GM12878 (cell line): Measurements from ENCODE around the gene ARHGDIA. TPM values are rescaled to one million over a fixed set of nuclear protein-coding genes. Genes with fewer than 3 reads are reported as not detected.

Experiments used
- ASH2L ChIP-seq: fragments of 300-600, 200-600 bp; sonication (generic); IDR thresholded peaks from 2 replicates; pipeline ENCODE4 v1.6.1; 2017; ENCODE audit warnings: low read depth, mild to moderate bottlenecking, borderline replicate concordance
- BMI1 ChIP-seq: fragments of 450-650 bp; IDR thresholded peaks from 2 replicates; pipeline ENCODE4 v1.6.1; 2016; ENCODE audit warnings: mild to moderate bottlenecking, moderate library complexity, borderline replicate concordance
- CBX3 ChIP-seq: fragments of 200-600 bp; sonication (generic); IDR thresholded peaks from 2 replicates; pipeline ENCODE4 v1.6.1; 2016; ENCODE audit warnings: low read depth, borderline replicate concordance
- EGR1 ChIP-seq, 2 experiments: IDR thresholded peaks; 1 replicate in 1 of 2; 2 replicates in 1 of 2; pipeline ENCODE4 v1.6.1; 2011 to 2012; ENCODE audit warnings: low read depth in 2 of 2, low read length in 2 of 2, borderline replicate concordance in 1 of 2, mild to moderate bottlenecking in 1 of 2, moderate library complexity in 1 of 2
- ESRRA ChIP-seq: IDR thresholded peaks from 2 replicates; pipeline ENCODE4 v1.6.1; 2012; ENCODE audit warnings: mild to moderate bottlenecking, low read length, improper control_type of control experiment
- EZH2 ChIP-seq: IDR thresholded peaks from 2 replicates; pipeline ENCODE4 v1.6.1; 2012; ENCODE audit warnings: low read depth, mild to moderate bottlenecking, control low read depth, inconsistent platforms, low read length, borderline replicate concordance; ENCODE audit not compliant: control insufficient read depth
- GATAD2B ChIP-seq: fragments of 450-650 bp; conservative IDR thresholded peaks from 2 replicates; pipeline ENCODE4 v1.6.1; 2017; ENCODE audit warnings: low read depth, mild to moderate bottlenecking, moderate library complexity
- HCFC1 ChIP-seq: fragments of 150-350 bp; IDR thresholded peaks from 2 replicates; pipeline ENCODE4 v1.6.1; 2014; ENCODE audit warnings: low read length
- HDAC6 ChIP-seq: fragments of 200-600 bp; sonication (generic); IDR thresholded peaks from one replicate; pipeline ENCODE4 v1.8.0; 2017; ENCODE audit warnings: antibody characterized with exemption; ENCODE audit not compliant: unreplicated experiment
- HDGF ChIP-seq: fragments of 450-650 bp; IDR thresholded peaks from 2 replicates; pipeline ENCODE4 v1.6.1; 2016; ENCODE audit warnings: antibody characterized with exemption
- IKZF2 ChIP-seq, 2 experiments: fragments of 450-650 bp; IDR thresholded peaks; 2 replicates each; pipeline ENCODE4 v1.6.1; 2017; ENCODE audit warnings: mild to moderate bottlenecking in 2 of 2, moderate library complexity in 2 of 2
- MEF2A ChIP-seq: IDR thresholded peaks from 2 replicates; pipeline ENCODE4 v1.6.1; 2011; ENCODE audit warnings: low read depth, mild to moderate bottlenecking, low read length, moderate library complexity; ENCODE audit not compliant: insufficient read depth
- NFXL1 ChIP-seq: fragments of 450-650 bp; IDR thresholded peaks from 2 replicates; pipeline ENCODE4 v1.6.1; 2017; ENCODE audit warnings: antibody characterized with exemption, mild to moderate bottlenecking, borderline replicate concordance
- PAX5 ChIP-seq: IDR thresholded peaks from 2 replicates; pipeline ENCODE4 v1.6.1; 2011; ENCODE audit warnings: low read depth, low read length, borderline replicate concordance
- POLR2A ChIP-seq: IDR thresholded peaks from 2 replicates; pipeline ENCODE4 v1.6.1; 2011; ENCODE audit warnings: low read depth, mild to moderate bottlenecking, low read length
- RAD21 ChIP-seq: IDR thresholded peaks from 2 replicates; pipeline ENCODE4 v1.6.1; 2011; ENCODE audit warnings: mild to moderate bottlenecking, low read depth, low read length, moderate library complexity; ENCODE audit not compliant: insufficient read depth
- RB1 ChIP-seq: fragments of 450-650 bp; formaldehyde crosslinking; IDR thresholded peaks from 2 replicates; pipeline ENCODE4 v1.6.1; 2017; ENCODE audit warnings: mild to moderate bottlenecking, borderline replicate concordance
- RBBP5 ChIP-seq: fragments of 200-600 bp; sonication (generic); conservative IDR thresholded peaks from 2 replicates; pipeline ENCODE4 v1.6.1; 2016
- SIN3A ChIP-seq: IDR thresholded peaks from 2 replicates; pipeline ENCODE4 v1.6.1; 2012; ENCODE audit warnings: low read depth, low read length, improper control_type of control experiment
- SMC3 ChIP-seq: IDR thresholded peaks from 2 replicates; pipeline ENCODE4 v1.6.1; 2011; ENCODE audit warnings: low read length, improper control_type of control experiment, borderline replicate concordance
- STAT1 ChIP-seq: fragments of 450-650 bp; conservative IDR thresholded peaks from 2 replicates; pipeline ENCODE4 v1.6.1; 2014; ENCODE audit warnings: antibody characterized with exemption, mild to moderate bottlenecking
- SUZ12 ChIP-seq: fragments of 200-600 bp; sonication (generic); IDR thresholded peaks from one replicate; pipeline ENCODE4 v1.6.1; 2018; ENCODE audit warnings: antibody characterized with exemption, mild to moderate bottlenecking; ENCODE audit not compliant: unreplicated experiment
- ZNF207 ChIP-seq: fragments of 450-650 bp; IDR thresholded peaks from 2 replicates; pipeline ENCODE4 v1.6.1; 2014; ENCODE audit warnings: antibody characterized with exemption, mild to moderate bottlenecking, borderline replicate concordance
- ZNF217 ChIP-seq: fragments of 450-650 bp; IDR thresholded peaks from 2 replicates; pipeline ENCODE4 v1.6.1; 2017; ENCODE audit warnings: antibody characterized with exemption, mild to moderate bottlenecking
- polyA plus RNA-seq, 11 experiments: library from polyadenylated mRNA; depleted of rRNA in 4 of 11; unstranded in 6 of 11; stranded (reverse) in 5 of 11; fragments of >200 nt; fragmentation: Nextera tagmentation in 4 of 11; fragmentation: Illumina TruSeq in 1 of 11; extraction: Ambion mirVana in 4 of 11; extraction: Trizol in 1 of 11; gene quantifications; 1 replicate in 1 of 11; 2 replicates in 10 of 11; pipeline versions ENCODE4 v1.2.1 to v1.2.3, GENCODE V29; 2011 to 2016; ENCODE audit warnings: inconsistent platforms in 2 of 11, missing spikeins in 2 of 11, low read depth in 1 of 11
- total RNA-seq, 4 experiments: library from RNA; depleted of rRNA in 3 of 4; stranded (reverse); fragments of >200 nt in 3 of 4; fragmentation: Illumina TruSeq in 1 of 4; extraction: Trizol in 1 of 4; gene quantifications; 2 replicates each; pipeline versions ENCODE4 v1.2.1 to v1.2.3, GENCODE V29; 2013 to 2021
- TF ChIP-seq, protein P1 (sequence below): fragments of 450-650 bp; IDR thresholded peaks from 2 replicates; pipeline ENCODE4 v1.6.1; 2017; ENCODE audit warnings: mild to moderate bottlenecking, moderate library complexity
- TF ChIP-seq, protein P2 (sequence below): IDR thresholded peaks from 2 replicates; pipeline ENCODE4 v1.6.1; 2011; ENCODE audit warnings: low read depth, mild to moderate bottlenecking, low read length, moderate library complexity, borderline replicate concordance; ENCODE audit errors: extremely low read depth
- TF ChIP-seq, protein P3 (sequence below): IDR thresholded peaks from 2 replicates; pipeline ENCODE4 v1.6.1; 2012; ENCODE audit warnings: low read depth, low read length, improper control_type of control experiment

ARHGDIA gene
- total and polyA plus RNA-seq, 10 of the 15 experiments (the other 5 are each of a cell fraction or from before 2014, with no cell fraction given), result 17.9 to 552 (median 169) TPM

DNA sequence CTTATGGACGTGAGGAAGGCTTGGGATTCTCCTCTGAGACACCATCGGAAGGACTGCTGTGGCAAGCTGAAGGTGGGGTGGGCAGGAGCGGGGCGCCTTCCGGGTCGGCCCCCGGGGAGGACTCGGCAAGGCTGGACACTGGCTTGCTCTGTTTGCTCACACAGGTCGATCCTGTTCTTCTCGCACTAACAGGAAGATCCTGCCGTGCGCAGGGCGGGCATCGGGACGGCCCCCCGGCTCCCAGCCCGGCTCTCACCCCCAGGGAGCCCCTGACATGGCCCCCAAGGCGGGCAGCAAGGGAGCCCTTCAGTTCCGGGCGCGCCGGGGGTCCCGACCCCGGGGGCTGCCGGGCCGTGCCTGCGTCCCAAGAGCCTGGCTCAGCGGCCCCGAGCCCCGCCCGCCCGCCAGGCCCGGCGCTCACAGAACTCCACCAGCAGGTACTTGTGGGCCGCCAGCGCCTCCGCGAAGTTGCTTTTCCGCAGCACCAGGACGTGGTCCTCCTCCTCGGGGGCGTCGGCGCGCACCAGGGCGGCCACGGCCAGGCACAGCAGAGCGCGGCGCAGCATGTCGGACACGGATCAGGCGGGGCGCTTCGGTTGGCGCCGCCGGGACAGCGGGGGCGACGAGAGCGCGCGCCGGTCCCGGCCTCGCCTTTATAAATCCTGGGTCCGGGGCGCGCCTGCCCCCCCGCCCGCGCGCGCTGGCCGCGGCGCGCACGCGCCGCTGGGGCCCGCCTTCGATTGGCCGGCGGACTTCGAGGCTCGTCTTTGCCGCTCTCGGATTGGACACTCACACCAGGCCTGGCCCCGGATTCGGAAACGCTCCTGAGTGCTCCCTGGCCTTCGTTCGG, 11.0 kb downstream of the ARHGDIA start, which contains the start of gene P4HB (continued):
- TF ChIP-seq EGR1 (IDR thresholded peaks at IDR 0.05; ENCODE audit: borderline replicate concordance in 1 of 2, low read depth in 2 of 2, low read length in 2 of 2) (peak in 1 of 2 experiments; percentile 85; a peak in 1 of 3 replicates), ZNF207 (peak; percentile 73), EZH2 (no peak), HDGF (no peak), ESRRA (no peak), BMI1 (no peak), SUZ12 (no peak), POLR2A (peak; percentile 94), GATAD2B (peak; percentile 83), HDAC6 (peak; percentile 81), HCFC1 (no peak), NFXL1 (peak; percentile 96; the same call in 1 of the 2 replicates), IKZF2 (IDR thresholded peaks at IDR 0.05) (no peak), ZNF217 (0 out of 2 replicates have a peak, but pooled peaks have one; percentile 52), SIN3A (peak; percentile 75), ASH2L (no peak), SMC3 (no peak), MEF2A (no peak), STAT1 (peak; percentile 81; the same call in 1 of the 2 replicates), CBX3 (no peak), RB1 (peak; percentile 91; the same call in 1 of the 2 replicates), RBBP5 (no peak), PAX5 (peak; percentile 9; the same call in 1 of the 2 replicates), RAD21 (no peak)
- TF ChIP-seq, protein P1, sequence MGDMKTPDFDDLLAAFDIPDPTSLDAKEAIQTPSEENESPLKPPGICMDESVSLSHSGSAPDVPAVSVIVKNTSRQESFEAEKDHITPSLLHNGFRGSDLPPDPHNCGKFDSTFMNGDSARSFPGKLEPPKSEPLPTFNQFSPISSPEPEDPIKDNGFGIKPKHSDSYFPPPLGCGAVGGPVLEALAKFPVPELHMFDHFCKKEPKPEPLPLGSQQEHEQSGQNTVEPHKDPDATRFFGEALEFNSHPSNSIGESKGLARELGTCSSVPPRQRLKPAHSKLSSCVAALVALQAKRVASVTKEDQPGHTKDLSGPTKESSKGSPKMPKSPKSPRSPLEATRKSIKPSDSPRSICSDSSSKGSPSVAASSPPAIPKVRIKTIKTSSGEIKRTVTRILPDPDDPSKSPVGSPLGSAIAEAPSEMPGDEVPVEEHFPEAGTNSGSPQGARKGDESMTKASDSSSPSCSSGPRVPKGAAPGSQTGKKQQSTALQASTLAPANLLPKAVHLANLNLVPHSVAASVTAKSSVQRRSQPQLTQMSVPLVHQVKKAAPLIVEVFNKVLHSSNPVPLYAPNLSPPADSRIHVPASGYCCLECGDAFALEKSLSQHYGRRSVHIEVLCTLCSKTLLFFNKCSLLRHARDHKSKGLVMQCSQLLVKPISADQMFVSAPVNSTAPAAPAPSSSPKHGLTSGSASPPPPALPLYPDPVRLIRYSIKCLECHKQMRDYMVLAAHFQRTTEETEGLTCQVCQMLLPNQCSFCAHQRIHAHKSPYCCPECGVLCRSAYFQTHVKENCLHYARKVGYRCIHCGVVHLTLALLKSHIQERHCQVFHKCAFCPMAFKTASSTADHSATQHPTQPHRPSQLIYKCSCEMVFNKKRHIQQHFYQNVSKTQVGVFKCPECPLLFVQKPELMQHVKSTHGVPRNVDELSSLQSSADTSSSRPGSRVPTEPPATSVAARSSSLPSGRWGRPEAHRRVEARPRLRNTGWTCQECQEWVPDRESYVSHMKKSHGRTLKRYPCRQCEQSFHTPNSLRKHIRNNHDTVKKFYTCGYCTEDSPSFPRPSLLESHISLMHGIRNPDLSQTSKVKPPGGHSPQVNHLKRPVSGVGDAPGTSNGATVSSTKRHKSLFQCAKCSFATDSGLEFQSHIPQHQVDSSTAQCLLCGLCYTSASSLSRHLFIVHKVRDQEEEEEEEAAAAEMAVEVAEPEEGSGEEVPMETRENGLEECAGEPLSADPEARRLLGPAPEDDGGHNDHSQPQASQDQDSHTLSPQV, result no peak
- TF ChIP-seq, protein P2, sequence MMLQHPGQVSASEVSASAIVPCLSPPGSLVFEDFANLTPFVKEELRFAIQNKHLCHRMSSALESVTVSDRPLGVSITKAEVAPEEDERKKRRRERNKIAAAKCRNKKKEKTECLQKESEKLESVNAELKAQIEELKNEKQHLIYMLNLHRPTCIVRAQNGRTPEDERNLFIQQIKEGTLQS, result no peak
- TF ChIP-seq, protein P3, sequence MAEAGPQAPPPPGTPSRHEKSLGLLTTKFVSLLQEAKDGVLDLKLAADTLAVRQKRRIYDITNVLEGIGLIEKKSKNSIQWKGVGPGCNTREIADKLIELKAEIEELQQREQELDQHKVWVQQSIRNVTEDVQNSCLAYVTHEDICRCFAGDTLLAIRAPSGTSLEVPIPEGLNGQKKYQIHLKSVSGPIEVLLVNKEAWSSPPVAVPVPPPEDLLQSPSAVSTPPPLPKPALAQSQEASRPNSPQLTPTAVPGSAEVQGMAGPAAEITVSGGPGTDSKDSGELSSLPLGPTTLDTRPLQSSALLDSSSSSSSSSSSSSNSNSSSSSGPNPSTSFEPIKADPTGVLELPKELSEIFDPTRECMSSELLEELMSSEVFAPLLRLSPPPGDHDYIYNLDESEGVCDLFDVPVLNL, result no peak
